Measurements from ENCODE around the gene TOPAZ1. TPM values are rescaled to one million over a fixed set of nuclear protein-coding genes. Genes with fewer than 3 reads are reported as not detected.

The TOPAZ1 gene
- total and polyA plus RNA-seq, 2 of the 13 experiments (the other 11 are each of a cell fraction or from before 2014, with no cell fraction given): not detected

DNA sequence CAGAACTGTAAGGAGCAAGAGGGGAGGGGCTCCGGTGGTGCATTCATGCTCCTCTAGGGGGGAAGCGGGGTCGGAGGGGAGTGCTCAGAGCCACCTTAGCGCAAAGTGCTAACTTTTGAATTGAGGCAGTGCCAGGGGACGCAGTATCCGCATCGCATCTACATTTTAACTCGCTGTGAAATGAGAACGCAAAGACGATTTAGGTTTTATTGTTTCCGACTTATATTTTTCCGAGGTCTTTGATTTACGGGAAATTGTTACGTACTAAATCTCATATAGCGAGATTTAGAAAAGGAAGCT, 97.1 kb downstream of the TOPAZ1 start (continued):
- TF ChIP-seq, protein P1, sequence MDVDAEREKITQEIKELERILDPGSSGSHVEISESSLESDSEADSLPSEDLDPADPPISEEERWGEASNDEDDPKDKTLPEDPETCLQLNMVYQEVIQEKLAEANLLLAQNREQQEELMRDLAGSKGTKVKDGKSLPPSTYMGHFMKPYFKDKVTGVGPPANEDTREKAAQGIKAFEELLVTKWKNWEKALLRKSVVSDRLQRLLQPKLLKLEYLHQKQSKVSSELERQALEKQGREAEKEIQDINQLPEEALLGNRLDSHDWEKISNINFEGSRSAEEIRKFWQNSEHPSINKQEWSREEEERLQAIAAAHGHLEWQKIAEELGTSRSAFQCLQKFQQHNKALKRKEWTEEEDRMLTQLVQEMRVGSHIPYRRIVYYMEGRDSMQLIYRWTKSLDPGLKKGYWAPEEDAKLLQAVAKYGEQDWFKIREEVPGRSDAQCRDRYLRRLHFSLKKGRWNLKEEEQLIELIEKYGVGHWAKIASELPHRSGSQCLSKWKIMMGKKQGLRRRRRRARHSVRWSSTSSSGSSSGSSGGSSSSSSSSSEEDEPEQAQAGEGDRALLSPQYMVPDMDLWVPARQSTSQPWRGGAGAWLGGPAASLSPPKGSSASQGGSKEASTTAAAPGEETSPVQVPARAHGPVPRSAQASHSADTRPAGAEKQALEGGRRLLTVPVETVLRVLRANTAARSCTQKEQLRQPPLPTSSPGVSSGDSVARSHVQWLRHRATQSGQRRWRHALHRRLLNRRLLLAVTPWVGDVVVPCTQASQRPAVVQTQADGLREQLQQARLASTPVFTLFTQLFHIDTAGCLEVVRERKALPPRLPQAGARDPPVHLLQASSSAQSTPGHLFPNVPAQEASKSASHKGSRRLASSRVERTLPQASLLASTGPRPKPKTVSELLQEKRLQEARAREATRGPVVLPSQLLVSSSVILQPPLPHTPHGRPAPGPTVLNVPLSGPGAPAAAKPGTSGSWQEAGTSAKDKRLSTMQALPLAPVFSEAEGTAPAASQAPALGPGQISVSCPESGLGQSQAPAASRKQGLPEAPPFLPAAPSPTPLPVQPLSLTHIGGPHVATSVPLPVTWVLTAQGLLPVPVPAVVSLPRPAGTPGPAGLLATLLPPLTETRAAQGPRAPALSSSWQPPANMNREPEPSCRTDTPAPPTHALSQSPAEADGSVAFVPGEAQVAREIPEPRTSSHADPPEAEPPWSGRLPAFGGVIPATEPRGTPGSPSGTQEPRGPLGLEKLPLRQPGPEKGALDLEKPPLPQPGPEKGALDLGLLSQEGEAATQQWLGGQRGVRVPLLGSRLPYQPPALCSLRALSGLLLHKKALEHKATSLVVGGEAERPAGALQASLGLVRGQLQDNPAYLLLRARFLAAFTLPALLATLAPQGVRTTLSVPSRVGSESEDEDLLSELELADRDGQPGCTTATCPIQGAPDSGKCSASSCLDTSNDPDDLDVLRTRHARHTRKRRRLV (CRISPR knock-in tag; IDR thresholded peaks at IDR 0.05): no peak; the same call in 1 of the 2 replicates
- TF ChIP-seq STAG1 (CRISPR knock-in tag; IDR thresholded peaks at IDR 0.05): no peak
- TF ChIP-seq ZNF562 (CRISPR knock-in tag; IDR thresholded peaks at IDR 0.05; ENCODE audit: borderline replicate concordance): no peak
- 0 out of 2 replicates have a peak, but pooled peaks have one; percentile 7 for TF ChIP-seq TP53 (CRISPR knock-in tag; conservative IDR thresholded peaks at IDR 0.05)
- TF ChIP-seq ZNF253 (CRISPR knock-in tag; IDR thresholded peaks at IDR 0.05; ENCODE audit: borderline replicate concordance): no peak
- no peak for TF ChIP-seq ZNF251 (CRISPR knock-in tag; IDR thresholded peaks at IDR 0.05)
- 0 out of 2 replicates have a peak, but pooled peaks have one; percentile 5 for TF ChIP-seq HDAC2 (CRISPR knock-in tag; IDR thresholded peaks at IDR 0.05)
- no peak for TF ChIP-seq SSRP1 (CRISPR knock-in tag; IDR thresholded peaks at IDR 0.05)
- TF ChIP-seq, protein P2, sequence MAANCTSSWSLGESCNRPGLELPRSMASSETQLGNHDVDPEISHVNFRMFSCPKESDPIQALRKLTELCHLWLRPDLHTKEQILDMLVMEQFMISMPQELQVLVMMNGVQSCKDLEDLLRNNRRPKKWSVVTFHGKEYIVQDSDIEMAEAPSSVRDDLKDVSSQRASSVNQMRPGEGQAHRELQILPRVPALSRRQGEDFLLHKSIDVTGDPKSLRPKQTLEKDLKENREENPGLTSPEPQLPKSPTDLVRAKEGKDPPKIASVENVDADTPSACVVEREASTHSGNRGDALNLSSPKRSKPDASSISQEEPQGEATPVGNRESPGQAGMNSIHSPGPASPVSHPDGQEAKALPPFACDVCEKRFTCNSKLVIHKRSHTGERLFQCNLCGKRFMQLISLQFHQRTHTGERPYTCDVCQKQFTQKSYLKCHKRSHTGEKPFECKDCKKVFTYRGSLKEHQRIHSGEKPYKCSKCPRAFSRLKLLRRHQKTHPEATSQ (CRISPR knock-in tag; IDR thresholded peaks at IDR 0.05; ENCODE audit: borderline replicate concordance): no peak
- TF ChIP-seq SRF (IDR thresholded peaks at IDR 0.05; ENCODE audit: low read depth, low read length): no peak
- no peak for TF ChIP-seq PHF21A (CRISPR knock-in tag; IDR thresholded peaks at IDR 0.05)
- TF ChIP-seq, protein P3, sequence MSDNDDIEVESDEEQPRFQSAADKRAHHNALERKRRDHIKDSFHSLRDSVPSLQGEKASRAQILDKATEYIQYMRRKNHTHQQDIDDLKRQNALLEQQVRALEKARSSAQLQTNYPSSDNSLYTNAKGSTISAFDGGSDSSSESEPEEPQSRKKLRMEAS (IDR thresholded peaks at IDR 0.05): no peak
- TF ChIP-seq, protein P4, sequence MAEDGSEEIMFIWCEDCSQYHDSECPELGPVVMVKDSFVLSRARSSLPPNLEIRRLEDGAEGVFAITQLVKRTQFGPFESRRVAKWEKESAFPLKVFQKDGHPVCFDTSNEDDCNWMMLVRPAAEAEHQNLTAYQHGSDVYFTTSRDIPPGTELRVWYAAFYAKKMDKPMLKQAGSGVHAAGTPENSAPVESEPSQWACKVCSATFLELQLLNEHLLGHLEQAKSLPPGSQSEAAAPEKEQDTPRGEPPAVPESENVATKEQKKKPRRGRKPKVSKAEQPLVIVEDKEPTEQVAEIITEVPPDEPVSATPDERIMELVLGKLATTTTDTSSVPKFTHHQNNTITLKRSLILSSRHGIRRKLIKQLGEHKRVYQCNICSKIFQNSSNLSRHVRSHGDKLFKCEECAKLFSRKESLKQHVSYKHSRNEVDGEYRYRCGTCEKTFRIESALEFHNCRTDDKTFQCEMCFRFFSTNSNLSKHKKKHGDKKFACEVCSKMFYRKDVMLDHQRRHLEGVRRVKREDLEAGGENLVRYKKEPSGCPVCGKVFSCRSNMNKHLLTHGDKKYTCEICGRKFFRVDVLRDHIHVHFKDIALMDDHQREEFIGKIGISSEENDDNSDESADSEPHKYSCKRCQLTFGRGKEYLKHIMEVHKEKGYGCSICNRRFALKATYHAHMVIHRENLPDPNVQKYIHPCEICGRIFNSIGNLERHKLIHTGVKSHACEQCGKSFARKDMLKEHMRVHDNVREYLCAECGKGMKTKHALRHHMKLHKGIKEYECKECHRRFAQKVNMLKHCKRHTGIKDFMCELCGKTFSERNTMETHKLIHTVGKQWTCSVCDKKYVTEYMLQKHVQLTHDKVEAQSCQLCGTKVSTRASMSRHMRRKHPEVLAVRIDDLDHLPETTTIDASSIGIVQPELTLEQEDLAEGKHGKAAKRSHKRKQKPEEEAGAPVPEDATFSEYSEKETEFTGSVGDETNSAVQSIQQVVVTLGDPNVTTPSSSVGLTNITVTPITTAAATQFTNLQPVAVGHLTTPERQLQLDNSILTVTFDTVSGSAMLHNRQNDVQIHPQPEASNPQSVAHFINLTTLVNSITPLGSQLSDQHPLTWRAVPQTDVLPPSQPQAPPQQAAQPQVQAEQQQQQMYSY (CRISPR knock-in tag; IDR thresholded peaks at IDR 0.05): no peak
- TF ChIP-seq MYC (CRISPR knock-in tag; IDR thresholded peaks at IDR 0.05; ENCODE audit: borderline replicate concordance): no peak
- no peak for TF ChIP-seq ZNF510 (CRISPR knock-in tag; IDR thresholded peaks at IDR 0.05; ENCODE audit: low read depth)
- TF ChIP-seq, protein P5, sequence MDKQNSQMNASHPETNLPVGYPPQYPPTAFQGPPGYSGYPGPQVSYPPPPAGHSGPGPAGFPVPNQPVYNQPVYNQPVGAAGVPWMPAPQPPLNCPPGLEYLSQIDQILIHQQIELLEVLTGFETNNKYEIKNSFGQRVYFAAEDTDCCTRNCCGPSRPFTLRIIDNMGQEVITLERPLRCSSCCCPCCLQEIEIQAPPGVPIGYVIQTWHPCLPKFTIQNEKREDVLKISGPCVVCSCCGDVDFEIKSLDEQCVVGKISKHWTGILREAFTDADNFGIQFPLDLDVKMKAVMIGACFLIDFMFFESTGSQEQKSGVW (CRISPR knock-in tag; IDR thresholded peaks at IDR 0.05; ENCODE audit: borderline replicate concordance): no peak
- TF ChIP-seq IRF2 (CRISPR knock-in tag; IDR thresholded peaks at IDR 0.05): no peak
- TF ChIP-seq ZNF75D (CRISPR knock-in tag; IDR thresholded peaks at IDR 0.05; ENCODE audit: borderline replicate concordance): no peak
- TF ChIP-seq, protein P6, sequence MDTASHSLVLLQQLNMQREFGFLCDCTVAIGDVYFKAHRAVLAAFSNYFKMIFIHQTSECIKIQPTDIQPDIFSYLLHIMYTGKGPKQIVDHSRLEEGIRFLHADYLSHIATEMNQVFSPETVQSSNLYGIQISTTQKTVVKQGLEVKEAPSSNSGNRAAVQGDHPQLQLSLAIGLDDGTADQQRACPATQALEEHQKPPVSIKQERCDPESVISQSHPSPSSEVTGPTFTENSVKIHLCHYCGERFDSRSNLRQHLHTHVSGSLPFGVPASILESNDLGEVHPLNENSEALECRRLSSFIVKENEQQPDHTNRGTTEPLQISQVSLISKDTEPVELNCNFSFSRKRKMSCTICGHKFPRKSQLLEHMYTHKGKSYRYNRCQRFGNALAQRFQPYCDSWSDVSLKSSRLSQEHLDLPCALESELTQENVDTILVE (CRISPR knock-in tag; IDR thresholded peaks at IDR 0.05): no peak

Data from HepG2 (cell line).